Activated naive CD8-positive, alpha-beta T cell treated with anti-CD3 and anti-CD28 coated beads for 36 hours (primary cell): ENCODE measurements around the gene MKNK2. TPM values are rescaled to one million over a fixed set of nuclear protein-coding genes. Genes with fewer than 3 reads are reported as not detected.

Experiments
- DNase-seq: peaks from one replicate; pipeline ENCODE4 v3.0.0; 2021
- H3K27ac Mint-ChIP-seq: one replicate; pipeline ENCODE4 v1.8.0; 2022; ENCODE audit warnings: mild to moderate bottlenecking, moderate library complexity, mixed read lengths
- H3K27me3 Mint-ChIP-seq: one replicate; pipeline ENCODE4 v1.8.0; 2022; ENCODE audit warnings: mild to moderate bottlenecking, mixed read lengths
- H3K36me3 Mint-ChIP-seq: one replicate; pipeline ENCODE4 v1.8.0; 2021; ENCODE audit warnings: mild to moderate bottlenecking, mixed read lengths
- H3K4me1 Mint-ChIP-seq: one replicate; pipeline ENCODE4 v1.8.0; 2021; ENCODE audit warnings: mixed read lengths
- H3K4me3 Mint-ChIP-seq: one replicate; pipeline ENCODE4 v1.8.0; 2022; ENCODE audit warnings: mild to moderate bottlenecking, moderate library complexity, mixed read lengths
- H3K9me3 Mint-ChIP-seq: one replicate; pipeline ENCODE4 v1.8.0; 2022; ENCODE audit warnings: mixed read lengths
- total RNA-seq, 2 experiments: library from RNA; stranded (reverse); gene quantifications; one replicate each; pipeline ENCODE4 v1.2.3, GENCODE V29; 2021

Gene MKNK2
- total RNA-seq, 2 experiments from 2014 or later, result 230 to 232 TPM

DNA sequence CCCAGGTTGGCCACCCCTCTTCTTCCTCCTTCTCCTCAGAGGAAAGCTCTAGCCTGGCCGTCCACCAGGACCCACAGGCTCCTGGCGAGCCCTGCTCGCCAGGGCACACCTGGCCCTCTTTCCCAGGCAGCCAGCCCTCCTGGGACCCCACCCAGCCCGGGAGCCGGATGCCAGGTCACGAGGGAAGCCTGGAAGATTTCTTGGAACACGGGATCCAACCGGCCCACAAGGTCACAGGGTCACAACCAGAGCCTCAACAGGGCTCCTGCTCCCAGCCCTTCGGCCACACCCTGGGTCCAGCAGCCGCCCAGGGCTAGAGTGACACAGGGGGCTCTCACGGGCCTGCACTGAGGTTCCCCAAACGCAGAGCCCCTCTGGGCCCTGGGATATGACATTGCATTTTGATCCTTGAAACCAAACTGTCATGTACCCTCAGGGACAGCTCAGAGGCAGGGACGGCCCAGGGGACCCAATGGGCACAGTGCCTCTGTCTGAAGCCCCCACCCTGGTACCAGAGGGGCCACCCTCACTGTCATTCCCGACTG is 5.5 kb downstream of the MKNK2 start:
- Mint-ChIP-seq H3K4me3 (no peak overlapping the region), H3K4me1 (peaks cover 36% of the 10 kb centered on the region), H3K27me3 (no peaks in the 10 kb centered on the region), H3K36me3 (peaks cover 20% of the 10 kb centered on the region), H3K27ac (no peak overlapping the region), H3K9me3 (no peaks in the 10 kb centered on the region)
- DNase-seq, result no peak

GRCh38 chr19:2044709-2045500 is 6.1 kb downstream of the MKNK2 start:
- H3K27me3 Mint-ChIP-seq, result no peaks in the 10 kb centered on the region
- peak overlapping the region; percentile 66 for H3K27ac Mint-ChIP-seq
- no peak for DNase-seq
- H3K9me3 Mint-ChIP-seq, result no peaks in the 10 kb centered on the region
- H3K36me3 Mint-ChIP-seq, result peaks cover 17% of the 10 kb centered on the region
- H3K4me3 Mint-ChIP-seq, result no peak overlapping the region
- peaks cover 36% of the 10 kb centered on the region for H3K4me1 Mint-ChIP-seq

DNA sequence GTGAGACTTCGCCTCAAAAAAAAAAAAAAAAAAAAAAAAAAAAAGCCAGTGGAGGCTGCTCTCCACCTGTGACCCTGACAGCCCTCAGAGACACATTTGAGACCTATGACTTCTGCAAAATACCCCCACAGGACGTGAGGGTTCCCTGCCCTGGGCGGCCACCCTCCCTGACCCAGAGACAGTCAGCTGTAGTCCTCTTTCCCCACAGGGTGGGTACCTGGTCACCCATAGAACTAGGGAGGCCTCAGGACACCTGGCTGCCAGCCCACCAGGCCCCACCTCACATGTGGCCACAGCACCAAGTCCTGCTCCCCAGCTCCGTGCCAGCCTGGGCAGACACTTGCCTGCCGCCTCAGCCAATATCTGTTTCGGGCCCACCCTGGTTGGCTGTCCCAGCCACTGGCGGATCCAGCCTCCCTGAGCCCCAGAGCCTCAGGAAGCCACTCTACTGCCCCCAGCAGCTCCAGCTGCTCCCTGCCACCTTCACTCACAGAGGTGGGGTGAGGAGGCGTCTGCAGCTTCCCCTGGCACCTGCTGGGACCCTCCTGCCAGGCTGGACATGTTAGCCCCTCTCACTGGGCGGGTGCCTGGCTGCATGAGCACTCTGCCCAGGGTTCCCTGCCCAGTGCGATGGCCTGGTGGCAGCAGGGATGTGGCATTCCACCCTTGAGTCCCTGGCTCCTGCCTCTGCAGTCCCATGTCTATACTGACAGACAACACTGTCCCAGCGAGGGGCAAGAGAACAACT is 6.9 kb downstream of the MKNK2 start:
- H3K27me3 Mint-ChIP-seq, result no peaks in the 10 kb centered on the region
- H3K4me3 Mint-ChIP-seq, result no peak overlapping the region
- H3K4me1 Mint-ChIP-seq, result peaks cover 30% of the 10 kb centered on the region
- H3K27ac Mint-ChIP-seq, result peak overlapping the region; percentile 86
- no peak for DNase-seq
- peaks cover 14% of the 10 kb centered on the region for H3K36me3 Mint-ChIP-seq
- no peaks in the 10 kb centered on the region for H3K9me3 Mint-ChIP-seq

DNA sequence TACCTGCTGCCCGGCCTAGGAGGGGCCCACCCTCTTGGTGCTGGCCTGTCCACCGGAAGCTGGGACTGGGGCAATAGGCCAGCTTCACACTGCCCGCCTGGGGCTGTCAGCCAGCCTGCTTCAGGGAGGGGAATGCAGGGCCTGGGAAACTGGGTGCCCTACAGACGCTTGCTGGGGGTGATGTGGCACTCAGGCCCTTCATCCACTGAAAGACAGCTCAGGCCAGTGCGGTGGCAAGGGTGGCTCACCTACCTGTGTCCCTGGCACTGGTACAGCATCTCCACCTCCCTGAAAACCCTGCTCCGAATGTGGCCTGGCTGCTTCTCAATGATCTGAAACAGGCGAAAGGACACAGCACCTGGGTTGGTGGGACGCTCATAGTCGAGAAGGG is 7.8 kb downstream of the MKNK2 start:
- DNase-seq, result no peak
- Mint-ChIP-seq H3K9me3 (no peaks in the 10 kb centered on the region), H3K27ac (peak overlapping the region; percentile 86), H3K4me3 (peak overlapping the region; percentile 74), H3K27me3 (no peaks in the 10 kb centered on the region), H3K36me3 (peaks cover 14% of the 10 kb centered on the region), H3K4me1 (peaks cover 25% of the 10 kb centered on the region)

DNA sequence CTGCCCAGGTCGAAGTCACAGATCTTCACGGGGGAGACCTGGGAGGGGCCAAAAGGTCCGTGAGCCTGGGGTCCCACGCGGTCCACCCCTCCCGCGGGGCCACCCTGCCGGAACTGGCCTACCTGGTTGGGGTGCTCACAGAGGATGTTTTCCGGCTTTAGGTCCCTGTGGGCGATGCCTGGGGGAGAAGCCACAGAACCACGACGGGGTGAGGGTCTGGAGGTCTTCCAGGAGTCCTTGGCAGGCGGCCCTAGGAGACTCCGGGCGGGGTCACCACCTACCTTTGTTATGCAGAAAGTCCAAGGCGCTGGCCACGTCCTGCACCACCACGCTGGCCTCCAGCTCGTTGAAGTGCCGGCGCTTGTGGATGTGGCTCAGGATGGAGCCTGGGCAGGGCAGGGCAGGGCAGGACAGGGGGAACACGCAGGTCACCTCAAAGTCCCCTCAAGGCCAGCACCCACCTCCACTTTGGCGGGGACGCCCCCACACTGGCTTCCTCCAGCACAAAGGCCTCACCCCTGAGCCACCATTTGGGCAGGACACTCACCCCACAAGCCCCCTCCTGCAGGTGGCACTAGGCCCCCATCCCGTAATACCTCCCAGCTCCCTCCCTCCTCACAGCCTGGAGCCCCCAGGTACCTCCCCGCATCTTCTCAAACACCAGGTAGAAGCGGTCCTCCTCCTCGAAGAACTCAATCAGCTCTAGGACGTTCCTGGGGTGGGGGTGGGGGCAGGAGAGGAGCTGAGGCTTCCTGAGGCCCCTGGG is 8.4 kb downstream of the MKNK2 start:
- Mint-ChIP-seq H3K4me1 (peaks cover 25% of the 10 kb centered on the region), H3K27ac (peak overlapping the region; percentile 86), H3K27me3 (no peaks in the 10 kb centered on the region), H3K4me3 (peak overlapping the region; percentile 74), H3K36me3 (peaks cover 18% of the 10 kb centered on the region), H3K9me3 (no peaks in the 10 kb centered on the region)
- DNase-seq, result no peak

- H3K27me3 Mint-ChIP-seq, result no peaks in the 10 kb centered on the region
Observed at GRCh38 chr19:2041683-2042484, 9.2 kb downstream of the MKNK2 start.

DNA sequence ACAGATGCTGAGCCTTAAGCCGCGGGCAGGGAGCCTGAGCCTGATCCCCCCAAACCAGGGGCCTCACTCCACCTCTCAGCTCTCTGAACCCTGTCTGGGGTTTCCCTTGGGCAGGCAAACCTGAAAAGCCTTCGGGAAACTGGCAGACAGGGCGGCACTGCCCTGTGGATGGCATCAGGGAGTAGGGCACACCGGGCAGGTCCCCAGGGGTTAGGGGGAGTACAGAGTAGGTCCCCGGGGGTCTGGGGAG is 9.7 kb downstream of the MKNK2 start:
- Mint-ChIP-seq H3K27ac (peak overlapping the region; percentile 94), H3K4me3 (peak overlapping the region; percentile 79), H3K4me1 (peaks cover 18% of the 10 kb centered on the region), H3K27me3 (no peaks in the 10 kb centered on the region), H3K9me3 (no peaks in the 10 kb centered on the region), H3K36me3 (peaks cover 20% of the 10 kb centered on the region)
- no peak for DNase-seq

More at GRCh38 chr19:2041683-2042484, 9.2 kb downstream of the MKNK2 start:
- Mint-ChIP-seq H3K9me3 (no peaks in the 10 kb centered on the region), H3K27ac (peak overlapping the region; percentile 94), H3K4me3 (peak overlapping the region; percentile 79), H3K36me3 (peaks cover 20% of the 10 kb centered on the region), H3K4me1 (peaks cover 19% of the 10 kb centered on the region)
- DNase-seq, result peak; percentile 100

GRCh38 chr19:2040647-2041432 is 10.2 kb downstream of the MKNK2 start:
- DNase-seq, result no peak
- Mint-ChIP-seq H3K27me3 (no peaks in the 10 kb centered on the region), H3K9me3 (no peaks in the 10 kb centered on the region), H3K4me3 (peak overlapping the region; percentile 79), H3K36me3 (peaks cover 20% of the 10 kb centered on the region), H3K4me1 (peaks cover 18% of the 10 kb centered on the region), H3K27ac (peak overlapping the region; percentile 94)

GRCh38 chr19:2039959-2040646 is 10.9 kb downstream of the MKNK2 start:
- DNase-seq, result no peak
- H3K4me3 Mint-ChIP-seq, result no peak overlapping the region
- peaks cover 20% of the 10 kb centered on the region for H3K36me3 Mint-ChIP-seq
- H3K27me3 Mint-ChIP-seq, result no peaks in the 10 kb centered on the region
- H3K4me1 Mint-ChIP-seq, result peaks cover 20% of the 10 kb centered on the region
- H3K9me3 Mint-ChIP-seq, result no peaks in the 10 kb centered on the region
- no peak overlapping the region for H3K27ac Mint-ChIP-seq

- peaks cover 20% of the 10 kb centered on the region for H3K36me3 Mint-ChIP-seq
- H3K27ac Mint-ChIP-seq, result peak overlapping the region; percentile 14
- no peaks in the 10 kb centered on the region for H3K9me3 Mint-ChIP-seq
- no peak for DNase-seq
- no peaks in the 10 kb centered on the region for H3K27me3 Mint-ChIP-seq
- peaks cover 21% of the 10 kb centered on the region for H3K4me1 Mint-ChIP-seq
- peak overlapping the region; percentile 34 for H3K4me3 Mint-ChIP-seq
Observed at GRCh38 chr19:2039089-2039958, 11.7 kb downstream of the MKNK2 start.

- H3K4me1 Mint-ChIP-seq, result peaks cover 19% of the 10 kb centered on the region
- H3K36me3 Mint-ChIP-seq, result peaks cover 19% of the 10 kb centered on the region
- no peak overlapping the region for H3K27ac Mint-ChIP-seq
- no peaks in the 10 kb centered on the region for H3K9me3 Mint-ChIP-seq
- no peak overlapping the region for H3K4me3 Mint-ChIP-seq
- H3K27me3 Mint-ChIP-seq, result no peaks in the 10 kb centered on the region
- no peak for DNase-seq
Observed at GRCh38 chr19:2038284-2039088, 12.6 kb downstream of the MKNK2 start.

GRCh38 chr19:2037651-2038255 is 13.3 kb downstream of the MKNK2 start:
- Mint-ChIP-seq H3K36me3 (peaks cover 17% of the 10 kb centered on the region), H3K27me3 (no peaks in the 10 kb centered on the region), H3K4me1 (peaks cover 18% of the 10 kb centered on the region), H3K27ac (no peak overlapping the region), H3K4me3 (no peak overlapping the region), H3K9me3 (no peaks in the 10 kb centered on the region)
- no peak for DNase-seq
